ENCODE measurements around the gene CERS2.

The CERS2 gene

DNA sequence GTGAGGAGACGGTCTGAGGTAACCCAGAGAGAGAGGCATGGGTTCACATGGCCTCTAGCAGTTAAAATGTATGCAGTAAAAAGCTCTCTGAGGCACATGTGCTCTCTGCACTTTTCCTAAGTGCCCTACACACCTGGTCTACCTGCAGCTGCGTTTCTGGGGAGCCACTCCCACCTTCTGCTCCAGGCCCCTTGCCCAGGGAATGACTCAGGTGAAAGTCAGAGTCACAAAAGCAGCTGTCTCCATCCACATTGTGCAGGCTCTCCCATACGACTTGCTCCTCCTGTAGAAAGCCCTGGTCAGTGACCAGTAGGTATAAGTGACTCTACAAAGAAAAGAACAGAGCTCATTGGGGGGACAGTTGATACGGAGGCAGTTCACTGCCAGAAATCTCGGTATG lies 23.3 kb upstream of the CERS2 start:
- no peaks in the 10 kb centered on the region for H3K9me3 ChIP-seq (ENCODE audit: control extremely low read depth in 1 of 5, control insufficient read depth in 4 of 5, insufficient read depth in 2 of 5, low read depth in 1 of 5, low read length in 4 of 5)
- no peak overlapping the region for H3K27ac ChIP-seq (ENCODE audit: insufficient read depth in 1 of 2, low read depth in 1 of 2, low read length in 2 of 2, poor library complexity in 1 of 2, severe bottlenecking in 2 of 2)
- peaks cover 17 to 46% (median 44%) of the 10 kb centered on the region in 4 experiments for H3K4me1 ChIP-seq (ENCODE audit: control extremely low read depth in 1 of 4, control insufficient read depth in 4 of 4, insufficient read depth in 4 of 4, low read length in 3 of 4)
- DNase-seq: no peak
- peaks cover 5 to 36% (median 23%) of the 10 kb centered on the region in 4 experiments for H3K36me3 ChIP-seq (ENCODE audit: control insufficient read depth in 4 of 4, insufficient read depth in 4 of 4, low read length in 3 of 4)
- H3K27me3 ChIP-seq (replicated peaks in 2 of 5; ENCODE audit: control insufficient read depth in 4 of 5, insufficient read depth in 5 of 5, low read length in 4 of 5): no peaks in the 10 kb centered on the region
- POLR2A ChIA-PET: interaction anchor here (0.6 to 1.2 kb wide), 2 partner anchors 8 to 58 kb away, joined by 3 read pairs; partner anchors contain the start of gene MINDY1
- CTCF ChIA-PET: interaction anchor here (1.8 to 12.3 kb wide), 5 partner anchors 8 to 157 kb away, joined by 3 to 235 read pairs (median 7); partner anchors contain the start of genes ANXA9, MINDY1 and SETDB1
- no peak overlapping the region for H3K4me3 ChIP-seq (ENCODE audit: control insufficient read depth in 1 of 7, extremely low read depth in 1 of 7, insufficient read depth in 4 of 7, low read depth in 2 of 7, low read length in 6 of 7)
- 70% methylated on average over 4 of the region's 5 CpGs for WGBS (ENCODE audit: insufficient coverage)

DNA sequence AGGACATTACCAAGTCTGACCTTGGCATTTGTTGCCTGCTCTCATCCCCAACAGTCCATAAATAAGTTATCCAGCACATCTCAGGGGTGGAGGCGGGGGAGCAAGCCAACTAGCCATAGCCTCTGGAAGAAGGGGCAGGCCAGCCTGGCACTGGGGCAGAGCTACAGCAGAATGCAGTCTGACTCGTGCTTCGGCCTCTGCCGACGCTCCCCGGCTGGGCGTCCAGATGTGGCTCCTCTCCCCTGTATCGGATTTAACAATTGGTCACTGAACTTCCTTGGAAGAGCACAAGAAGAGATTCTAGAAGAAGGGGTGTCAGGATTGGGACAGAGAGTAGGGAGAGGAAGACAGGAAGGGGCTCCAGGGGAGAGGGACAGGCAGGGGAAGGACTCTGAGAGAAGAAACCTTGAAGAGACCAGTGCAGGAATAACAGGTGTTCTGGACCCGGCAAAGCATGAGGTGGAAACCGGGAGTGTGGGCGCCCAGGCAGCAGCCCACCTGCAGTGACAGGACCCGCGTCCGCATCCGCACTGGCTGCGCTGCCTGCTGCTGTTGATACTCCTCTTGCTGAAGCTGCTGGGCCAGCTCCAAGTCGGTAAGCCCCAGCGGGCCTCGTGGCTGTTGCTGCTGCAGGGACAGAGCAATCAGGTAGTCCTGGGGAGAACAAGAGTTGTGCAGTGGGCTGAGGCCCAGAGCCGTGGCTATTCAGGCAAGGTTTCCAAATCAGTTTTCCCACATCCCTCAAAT lies 22.7 kb upstream of the CERS2 start:
- H3K36me3 ChIP-seq (ENCODE audit: control insufficient read depth in 4 of 4, insufficient read depth in 4 of 4, low read length in 3 of 4): peaks cover 5 to 33% (median 23%) of the 10 kb centered on the region in 4 experiments
- POLR2A ChIA-PET: interaction anchor here (0.6 to 1.2 kb wide), 2 partner anchors 9 to 59 kb away, joined by 3 read pairs; partner anchors contain the start of gene MINDY1

DNA sequence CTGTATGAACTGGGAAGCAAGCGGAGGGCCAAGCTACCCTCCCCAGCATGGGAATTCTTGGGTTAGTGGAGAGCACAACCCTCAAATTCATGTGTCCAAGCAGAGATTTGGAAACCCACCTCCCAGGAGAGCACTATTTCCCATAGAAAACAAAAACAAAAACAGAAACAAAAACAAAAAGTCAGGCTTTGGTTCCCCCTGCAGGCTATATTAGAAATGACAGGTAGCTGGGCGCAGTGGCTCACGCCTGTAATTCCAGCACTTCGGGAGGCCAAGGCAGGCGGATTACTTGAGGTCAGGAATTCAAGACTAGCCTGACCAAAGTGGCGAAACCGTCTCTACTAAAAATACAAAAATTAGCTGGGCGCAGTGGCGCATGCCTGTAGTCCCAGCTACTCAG lies 21.3 kb upstream of the CERS2 start:
- Histone ChIP-seq H3K27me3 (replicated peaks in 2 of 5; ENCODE audit: control insufficient read depth in 4 of 5, insufficient read depth in 5 of 5, low read length in 4 of 5) (no peaks in the 10 kb centered on the region), H3K27ac (ENCODE audit: insufficient read depth in 1 of 2, low read depth in 1 of 2, low read length in 2 of 2, poor library complexity in 1 of 2, severe bottlenecking in 2 of 2) (no peak overlapping the region), H3K36me3 (ENCODE audit: control insufficient read depth in 4 of 4, insufficient read depth in 4 of 4, low read length in 3 of 4) (peaks cover 5 to 30% (median 16%) of the 10 kb centered on the region in 4 experiments), H3K4me1 (ENCODE audit: control extremely low read depth in 1 of 4, control insufficient read depth in 4 of 4, insufficient read depth in 4 of 4, low read length in 3 of 4) (peaks cover 8 to 28% (median 24%) of the 10 kb centered on the region in 4 experiments), H3K4me3 (ENCODE audit: control insufficient read depth in 1 of 7, extremely low read depth in 1 of 7, insufficient read depth in 4 of 7, low read depth in 2 of 7, low read length in 6 of 7) (no peak overlapping the region), H3K9me3 (ENCODE audit: control extremely low read depth in 1 of 5, control insufficient read depth in 4 of 5, insufficient read depth in 2 of 5, low read depth in 1 of 5, low read length in 4 of 5) (no peaks in the 10 kb centered on the region)
- 62% methylated on average over 9 of the region's 9 CpGs for WGBS (ENCODE audit: insufficient coverage)
- ChIA-PET CTCF (interaction anchor here (0.9 to 12.3 kb wide), 9 partner anchors 10 to 70 kb away, joined by 3 to 235 read pairs (median 4); partner anchors contain the start of genes ANXA9, MINDY1 and SETDB1), POLR2A (interaction anchor here (0.6 to 1.3 kb wide), 2 partner anchors 10 to 19 kb away, joined by 3 to 4 read pairs; partner anchors contain the start of gene MINDY1)
- DNase-seq: peak in 2 of 3 donors; percentile 17 to 33

More for the DNA sequence above, 22.7 kb upstream of the CERS2 start:
- no peak for DNase-seq
- Histone ChIP-seq H3K4me1 (ENCODE audit: control extremely low read depth in 1 of 4, control insufficient read depth in 4 of 4, insufficient read depth in 4 of 4, low read length in 3 of 4) (peaks cover 12 to 40% (median 37%) of the 10 kb centered on the region in 4 experiments), H3K27ac (ENCODE audit: insufficient read depth in 1 of 2, low read depth in 1 of 2, low read length in 2 of 2, poor library complexity in 1 of 2, severe bottlenecking in 2 of 2) (no peak overlapping the region), H3K9me3 (ENCODE audit: control extremely low read depth in 1 of 5, control insufficient read depth in 4 of 5, insufficient read depth in 2 of 5, low read depth in 1 of 5, low read length in 4 of 5) (no peaks in the 10 kb centered on the region), H3K27me3 (replicated peaks in 2 of 5; ENCODE audit: control insufficient read depth in 4 of 5, insufficient read depth in 5 of 5, low read length in 4 of 5) (no peaks in the 10 kb centered on the region), H3K4me3 (ENCODE audit: control insufficient read depth in 1 of 7, extremely low read depth in 1 of 7, insufficient read depth in 4 of 7, low read depth in 2 of 7, low read length in 6 of 7) (no peak overlapping the region)
- 96% methylated on average over 18 of the region's 20 CpGs for WGBS (ENCODE audit: insufficient coverage)
- CTCF ChIA-PET: interaction anchor here (1.0 to 12.3 kb wide), 6 partner anchors 8 to 158 kb away, joined by 3 to 235 read pairs (median 6); partner anchors contain the start of genes ANXA9, MINDY1 and SETDB1

DNA sequence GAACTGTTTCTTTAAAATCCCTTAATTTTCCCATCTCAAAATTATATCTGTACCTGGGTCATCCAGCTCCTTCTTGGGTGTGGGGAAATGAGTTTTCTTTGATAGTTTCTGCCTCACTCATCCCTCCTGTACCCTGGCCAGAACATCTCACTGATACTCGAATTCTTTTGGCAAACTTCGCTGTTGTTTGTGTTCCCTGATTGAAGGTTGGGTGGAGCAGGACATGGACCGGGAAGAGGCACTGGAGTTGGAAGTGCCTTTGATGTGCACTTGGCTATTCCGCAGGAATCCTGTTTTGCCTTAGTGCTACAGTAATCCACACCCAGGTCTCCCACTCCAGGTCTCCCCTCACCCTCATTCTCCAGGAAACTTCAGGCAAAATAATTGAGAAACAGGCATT lies 20.8 kb upstream of the CERS2 start:
- Histone ChIP-seq H3K27me3 (replicated peaks in 2 of 5; ENCODE audit: control insufficient read depth in 4 of 5, insufficient read depth in 5 of 5, low read length in 4 of 5) (no peaks in the 10 kb centered on the region), H3K9me3 (ENCODE audit: control extremely low read depth in 1 of 5, control insufficient read depth in 4 of 5, insufficient read depth in 2 of 5, low read depth in 1 of 5, low read length in 4 of 5) (no peaks in the 10 kb centered on the region), H3K27ac (ENCODE audit: insufficient read depth in 1 of 2, low read depth in 1 of 2, low read length in 2 of 2, poor library complexity in 1 of 2, severe bottlenecking in 2 of 2) (no peak overlapping the region), H3K36me3 (ENCODE audit: control insufficient read depth in 4 of 4, insufficient read depth in 4 of 4, low read length in 3 of 4) (peaks cover 5 to 30% (median 16%) of the 10 kb centered on the region in 4 experiments), H3K4me1 (ENCODE audit: control extremely low read depth in 1 of 4, control insufficient read depth in 4 of 4, insufficient read depth in 4 of 4, low read length in 3 of 4) (peaks cover 7 to 24% (median 20%) of the 10 kb centered on the region in 4 experiments), H3K4me3 (ENCODE audit: control insufficient read depth in 1 of 7, extremely low read depth in 1 of 7, insufficient read depth in 4 of 7, low read depth in 2 of 7, low read length in 6 of 7) (no peak overlapping the region)
- no peak for DNase-seq
- ChIA-PET CTCF (interaction anchor here (0.9 to 12.3 kb wide), 9 partner anchors 10 to 113 kb away, joined by 3 to 235 read pairs (median 4); partner anchors contain the start of genes ANXA9, MINDY1 and SETDB1), POLR2A (interaction anchor here (1.3 kb wide), 1 partner anchor 11 kb away, joined by 4 read pairs; the partner anchor contains the start of gene MINDY1)
- WGBS (ENCODE audit: insufficient coverage): 77% methylated on average over 3 of the region's 4 CpGs

DNA sequence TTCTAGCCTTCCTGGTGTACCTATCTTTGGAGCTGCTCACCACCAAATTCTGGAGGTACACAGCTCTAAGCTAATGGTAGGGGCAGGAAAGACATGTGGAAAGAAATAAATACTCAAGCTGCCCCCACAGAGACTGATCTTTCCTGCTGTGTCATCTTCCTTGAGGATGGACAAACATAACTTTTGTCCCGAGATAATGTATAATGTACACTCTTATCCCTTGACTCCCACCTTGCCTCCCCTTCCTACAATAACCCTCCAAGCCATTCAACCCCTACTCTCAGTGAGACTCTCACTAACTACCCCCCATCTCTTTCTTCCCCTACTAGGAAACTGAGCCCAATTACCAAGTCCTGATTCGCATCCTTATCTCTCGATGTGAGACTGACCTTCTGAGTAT lies 19.6 kb upstream of the CERS2 start:
- H3K4me3 ChIP-seq (ENCODE audit: control insufficient read depth in 1 of 7, extremely low read depth in 1 of 7, insufficient read depth in 4 of 7, low read depth in 2 of 7, low read length in 6 of 7): no peak overlapping the region
- 84% methylated on average over 3 of the region's 3 CpGs for WGBS (ENCODE audit: insufficient coverage)
- H3K36me3 ChIP-seq (ENCODE audit: control insufficient read depth in 4 of 4, insufficient read depth in 4 of 4, low read length in 3 of 4): peaks cover 5 to 30% (median 16%) of the 10 kb centered on the region in 4 experiments
- H3K27ac ChIP-seq (ENCODE audit: insufficient read depth in 1 of 2, low read depth in 1 of 2, low read length in 2 of 2, poor library complexity in 1 of 2, severe bottlenecking in 2 of 2): no peak overlapping the region
- H3K4me1 ChIP-seq (ENCODE audit: control extremely low read depth in 1 of 4, control insufficient read depth in 4 of 4, insufficient read depth in 4 of 4, low read length in 3 of 4): peaks cover 0 to 11% (median 8%) of the 10 kb centered on the region in 4 experiments
- no peaks in the 10 kb centered on the region for H3K9me3 ChIP-seq (ENCODE audit: control extremely low read depth in 1 of 5, control insufficient read depth in 4 of 5, insufficient read depth in 2 of 5, low read depth in 1 of 5, low read length in 4 of 5)
- no peak for DNase-seq
- POLR2A ChIA-PET: no interaction called here
- CTCF ChIA-PET: interaction anchor here (2.1 to 12.3 kb wide), 3 partner anchors 11 to 23 kb away, joined by 4 to 235 read pairs (median 65); partner anchors contain the start of genes ANXA9 and MINDY1
- no peaks in the 10 kb centered on the region for H3K27me3 ChIP-seq (replicated peaks in 2 of 5; ENCODE audit: control insufficient read depth in 4 of 5, insufficient read depth in 5 of 5, low read length in 4 of 5)

DNA sequence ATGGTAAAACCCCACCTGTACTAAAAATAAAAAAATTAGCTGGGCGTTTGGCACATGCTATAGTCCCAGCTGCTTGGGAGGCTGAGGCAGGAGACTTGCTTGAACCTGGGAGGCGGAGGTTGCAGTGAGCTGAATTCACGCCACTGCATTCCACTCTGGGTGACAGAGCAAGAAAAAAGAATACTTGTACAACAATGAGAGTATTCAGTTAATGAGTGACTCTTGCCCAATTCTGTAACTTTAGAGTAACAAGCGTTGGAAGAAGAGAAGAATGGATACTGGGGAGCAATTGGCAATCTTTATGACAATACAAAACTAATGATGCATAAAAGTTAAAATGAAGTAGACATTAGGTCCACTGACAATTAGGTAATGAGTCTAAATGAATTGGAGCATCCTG lies 18.0 kb upstream of the CERS2 start:
- no peaks in the 10 kb centered on the region for H3K27me3 ChIP-seq (replicated peaks in 2 of 5; ENCODE audit: control insufficient read depth in 4 of 5, insufficient read depth in 5 of 5, low read length in 4 of 5)
- 96% methylated on average over 3 of the region's 4 CpGs for whole genome bisulfite sequencing (ENCODE audit: insufficient coverage)
- ChIA-PET POLR2A (no interaction called here), CTCF (interaction anchor here (1.3 to 12.3 kb wide), 2 partner anchors 10 to 20 kb away, joined by 4 to 235 read pairs; partner anchors contain the start of gene ANXA9)
- no peak overlapping the region for H3K4me3 ChIP-seq (ENCODE audit: control insufficient read depth in 1 of 7, extremely low read depth in 1 of 7, insufficient read depth in 4 of 7, low read depth in 2 of 7, low read length in 6 of 7)
- H3K27ac ChIP-seq (ENCODE audit: insufficient read depth in 1 of 2, low read depth in 1 of 2, low read length in 2 of 2, poor library complexity in 1 of 2, severe bottlenecking in 2 of 2): no peak overlapping the region
- no peak for DNase-seq
- H3K4me1 ChIP-seq (ENCODE audit: control extremely low read depth in 1 of 4, control insufficient read depth in 4 of 4, insufficient read depth in 4 of 4, low read length in 3 of 4): peaks cover 0 to 3% (median 0%) of the 10 kb centered on the region in 4 experiments
- H3K9me3 ChIP-seq (ENCODE audit: control extremely low read depth in 1 of 5, control insufficient read depth in 4 of 5, insufficient read depth in 2 of 5, low read depth in 1 of 5, low read length in 4 of 5): no peaks in the 10 kb centered on the region
- peaks cover 2 to 18% (median 9%) of the 10 kb centered on the region in 4 experiments for H3K36me3 ChIP-seq (ENCODE audit: control insufficient read depth in 4 of 4, insufficient read depth in 4 of 4, low read length in 3 of 4)

Measured in common myeloid progenitor, CD34-positive (primary cell).